GM12872 (cell line): ENCODE data around the gene EVX2.

Source experiments
- TF ChIP-seq, protein P1 (sequence below): IDR thresholded peaks from 3 replicates; pipeline ENCODE4 v1.5.1; 2011; ENCODE audit warnings: low read depth, mild to moderate bottlenecking, low read length, moderate library complexity; ENCODE audit not compliant: insufficient read depth

Gene EVX2

DNA sequence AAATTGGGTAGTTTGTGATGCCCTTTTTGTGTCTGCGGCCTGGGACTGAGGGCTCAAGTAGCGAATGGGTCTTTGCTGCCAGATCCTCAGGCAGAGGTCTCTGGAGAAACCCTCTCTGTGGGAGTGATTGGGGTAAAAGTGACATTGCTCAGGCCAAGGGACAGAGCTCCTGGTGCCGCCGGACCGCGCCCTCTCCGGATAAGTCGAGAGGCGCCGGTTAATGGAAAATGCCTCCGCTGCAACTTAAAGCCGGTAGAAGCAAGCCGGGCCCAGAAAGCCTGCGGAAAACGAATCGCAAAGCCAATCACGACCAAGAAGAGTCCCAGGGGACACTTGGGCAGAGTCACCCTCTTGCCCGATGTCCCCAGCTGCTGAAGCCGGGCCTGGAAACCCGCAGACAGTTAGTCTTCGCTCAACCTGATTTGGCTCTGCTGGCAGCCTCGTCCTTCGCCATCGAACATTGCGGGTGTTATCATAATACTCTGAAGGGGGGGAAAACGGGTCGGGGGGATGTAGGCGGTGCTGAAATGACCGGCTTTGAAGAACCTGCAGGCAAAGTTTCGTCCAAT lies 15.5 kb upstream of the EVX2 start:
- TF ChIP-seq, protein P1, sequence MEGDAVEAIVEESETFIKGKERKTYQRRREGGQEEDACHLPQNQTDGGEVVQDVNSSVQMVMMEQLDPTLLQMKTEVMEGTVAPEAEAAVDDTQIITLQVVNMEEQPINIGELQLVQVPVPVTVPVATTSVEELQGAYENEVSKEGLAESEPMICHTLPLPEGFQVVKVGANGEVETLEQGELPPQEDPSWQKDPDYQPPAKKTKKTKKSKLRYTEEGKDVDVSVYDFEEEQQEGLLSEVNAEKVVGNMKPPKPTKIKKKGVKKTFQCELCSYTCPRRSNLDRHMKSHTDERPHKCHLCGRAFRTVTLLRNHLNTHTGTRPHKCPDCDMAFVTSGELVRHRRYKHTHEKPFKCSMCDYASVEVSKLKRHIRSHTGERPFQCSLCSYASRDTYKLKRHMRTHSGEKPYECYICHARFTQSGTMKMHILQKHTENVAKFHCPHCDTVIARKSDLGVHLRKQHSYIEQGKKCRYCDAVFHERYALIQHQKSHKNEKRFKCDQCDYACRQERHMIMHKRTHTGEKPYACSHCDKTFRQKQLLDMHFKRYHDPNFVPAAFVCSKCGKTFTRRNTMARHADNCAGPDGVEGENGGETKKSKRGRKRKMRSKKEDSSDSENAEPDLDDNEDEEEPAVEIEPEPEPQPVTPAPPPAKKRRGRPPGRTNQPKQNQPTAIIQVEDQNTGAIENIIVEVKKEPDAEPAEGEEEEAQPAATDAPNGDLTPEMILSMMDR: no peak

DNA sequence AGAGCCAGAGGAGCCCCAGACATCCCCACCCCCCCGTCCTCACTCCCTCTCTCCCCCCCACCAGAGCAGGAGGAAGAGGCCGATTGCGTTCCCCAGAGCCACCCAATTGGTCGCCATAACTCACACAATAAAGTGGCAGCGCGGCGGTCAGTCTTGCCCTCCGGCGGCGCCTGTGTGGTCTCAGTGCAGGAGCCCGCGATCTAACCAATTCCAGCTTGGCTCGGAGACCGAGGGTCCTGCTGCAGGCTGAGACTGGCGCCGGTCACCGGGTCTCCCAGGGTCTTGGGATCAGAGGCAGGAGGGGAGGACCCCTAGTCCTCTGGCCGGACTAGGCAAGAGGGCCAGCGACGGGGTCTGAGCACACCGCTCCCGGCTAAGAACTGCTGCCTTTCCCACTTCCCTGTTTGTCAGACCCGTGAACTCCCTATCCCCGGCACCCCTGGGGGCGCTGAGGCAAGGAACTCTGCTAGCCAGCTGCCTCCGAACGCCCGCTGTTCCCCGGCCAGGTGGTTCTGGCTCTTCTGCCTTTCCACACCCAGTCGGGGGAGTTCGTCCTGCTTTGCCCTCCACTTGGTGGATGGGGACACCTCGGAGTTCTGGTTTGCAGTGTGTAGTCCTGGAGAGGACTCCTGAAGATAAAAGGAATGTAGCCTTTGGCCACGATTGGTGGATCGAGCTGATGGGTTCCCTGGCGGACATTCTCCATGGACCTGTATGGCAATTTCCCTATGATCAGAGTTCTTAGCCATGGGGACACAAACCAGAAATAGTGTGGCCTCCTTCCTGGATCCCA lies 14.8 kb upstream of the EVX2 start:
- TF ChIP-seq, protein P1: no peak

DNA sequence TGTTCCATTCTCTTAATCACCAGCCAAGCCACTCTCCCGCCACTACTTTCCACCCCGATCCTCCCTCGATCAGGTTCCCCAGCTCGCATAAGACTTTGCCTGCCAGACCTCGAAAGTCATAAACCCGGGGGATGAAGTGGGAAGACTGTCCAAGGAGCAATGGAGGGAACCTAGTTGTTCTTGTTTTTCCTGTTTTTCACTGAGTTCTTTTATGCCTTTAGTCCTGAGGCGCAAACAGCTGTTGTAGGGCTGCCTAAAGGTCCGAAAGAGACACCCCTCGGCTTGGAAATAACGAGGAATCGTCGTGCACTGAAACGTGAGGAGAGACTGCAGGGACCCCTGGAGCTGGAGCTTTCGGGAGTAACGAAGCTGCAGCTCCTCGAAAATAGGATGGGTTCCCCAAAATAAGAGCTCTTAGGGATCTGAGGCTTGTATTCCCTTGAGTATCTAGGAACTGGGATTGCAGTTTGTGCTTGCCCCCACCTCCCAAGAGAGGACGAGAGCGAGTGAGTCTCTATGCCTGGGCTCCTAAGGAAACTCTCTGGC lies 14.1 kb upstream of the EVX2 start:
- TF ChIP-seq, protein P1: no peak

DNA sequence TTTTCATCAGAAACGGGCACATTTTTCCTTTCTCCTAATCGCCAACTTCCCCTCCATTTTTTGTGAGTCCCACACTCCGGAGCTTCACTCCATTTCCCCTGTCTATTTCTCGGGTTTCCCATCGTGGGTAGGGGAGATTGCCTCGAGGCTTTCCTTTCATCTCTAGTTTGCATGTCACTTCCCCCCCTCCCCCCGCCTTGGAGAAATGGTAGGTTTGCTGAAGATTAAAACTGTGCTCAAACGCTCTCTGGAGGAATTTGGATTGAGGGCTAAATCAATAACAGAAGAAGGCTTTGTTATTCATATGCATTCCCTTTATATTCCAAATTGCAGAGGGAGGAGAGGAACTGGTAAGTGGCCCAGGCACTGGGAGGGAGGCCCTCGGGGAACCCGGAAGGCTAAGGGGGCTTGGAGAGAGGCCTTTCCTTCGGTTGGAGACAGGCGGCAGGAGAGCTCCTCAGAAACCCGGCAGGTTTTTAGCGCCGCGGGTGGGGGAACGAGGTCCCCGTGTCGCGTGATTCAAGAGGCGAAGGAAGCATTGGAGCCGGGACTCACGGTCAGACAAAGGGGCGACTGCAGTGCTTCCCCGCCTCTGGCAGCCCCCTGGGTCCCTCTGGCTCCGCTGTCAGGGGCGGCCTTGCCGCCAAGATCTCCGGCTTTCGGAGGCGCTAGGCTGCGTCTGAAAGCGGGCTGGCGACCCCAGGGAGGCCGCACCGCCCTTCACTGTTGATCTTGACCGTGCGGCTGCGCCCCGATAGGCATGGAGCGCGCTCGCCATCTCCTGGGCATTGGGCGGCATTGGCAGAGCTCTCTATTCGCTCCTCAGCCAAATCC lies 13.4 kb upstream of the EVX2 start:
- TF ChIP-seq, protein P1: peak; percentile 96

DNA sequence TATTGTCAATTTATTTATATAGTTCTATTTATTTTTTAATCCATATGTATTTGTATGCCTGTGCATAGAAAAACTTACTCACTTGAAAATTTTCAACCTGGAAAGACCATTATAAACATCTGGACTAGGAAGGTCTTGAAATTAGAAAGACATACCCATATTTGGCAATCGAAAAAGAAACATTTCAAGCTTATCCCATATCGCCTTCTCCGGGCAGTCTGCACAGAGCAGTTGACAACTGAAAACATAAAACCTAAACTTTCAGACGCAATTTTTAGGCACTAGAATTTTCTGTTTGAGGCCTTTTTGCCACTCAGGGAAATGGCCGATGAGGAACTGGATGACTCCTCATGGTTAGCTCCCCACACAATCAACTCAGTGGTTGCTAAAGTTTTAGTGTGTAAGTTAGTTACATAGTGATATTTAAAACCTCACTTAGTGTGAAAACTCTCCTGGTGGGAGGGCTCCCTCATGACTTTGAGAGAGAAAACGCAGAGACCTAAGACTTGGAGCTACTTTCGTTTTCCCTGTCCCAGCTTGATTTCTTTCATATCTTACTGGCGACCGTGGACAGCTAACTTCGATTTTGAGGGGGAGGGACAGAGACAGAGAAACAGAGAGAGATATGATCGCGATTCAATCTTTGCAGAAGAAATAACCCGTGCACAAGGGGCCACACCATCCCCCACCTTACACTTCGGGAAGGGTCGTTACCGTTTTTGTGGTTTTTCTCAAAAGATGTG lies 12.7 kb upstream of the EVX2 start:
- TF ChIP-seq, protein P1: no peak

DNA sequence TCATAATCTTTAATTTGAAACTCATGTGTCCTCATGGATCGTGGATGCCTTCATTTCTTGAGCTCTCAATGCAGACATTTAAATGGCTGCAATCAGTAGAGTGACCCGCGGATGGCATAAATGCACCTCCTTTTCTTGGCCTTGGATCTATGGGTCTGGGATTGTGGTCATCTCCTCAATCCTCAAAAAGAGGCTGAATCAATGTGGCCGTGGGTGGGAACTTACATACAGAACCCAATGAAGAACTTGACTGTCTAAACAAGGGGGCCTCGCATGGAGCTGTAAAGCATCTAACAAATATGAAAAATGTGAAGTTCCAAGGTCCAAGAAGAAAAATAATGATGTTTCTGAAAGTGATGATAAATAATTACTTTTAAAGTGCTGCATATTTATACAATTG lies 11.7 kb upstream of the EVX2 start:
- TF ChIP-seq, protein P1: no peak
